SU-DHL-6 (cell line): Measurements from ENCODE around the gene LRRC40.

ENCODE experiments used
- H2AFZ ChIP-seq: fragments of 200-600 bp; sonication (generic); 2 replicates; pipeline ENCODE4 v1.6.1; 2014; ENCODE audit warnings: low read depth, mild to moderate bottlenecking, moderate library complexity, mixed read lengths, antibody characterized with exemption, low read length; ENCODE audit not compliant: severe bottlenecking
- H3F3A ChIP-seq: fragments of 200-600 bp; shearing (Covaris generic); 2 replicates; pipeline ENCODE4 v1.6.0; 2016; ENCODE audit warnings: antibody characterized with exemption, mild to moderate bottlenecking; ENCODE audit not compliant: insufficient read depth
- H3K27ac ChIP-seq: fragments of 200-600 bp; sonication (generic); 2 replicates; pipeline ENCODE4 v1.5.1; 2016; ENCODE audit warnings: low read depth, mild to moderate bottlenecking, low read length, moderate library complexity, mixed read lengths
- H3K27me3 ChIP-seq: fragments of 200-600 bp; sonication (generic), shearing (Covaris generic); 2 replicates; pipeline ENCODE4 v1.6.0; 2014; ENCODE audit warnings: mild to moderate bottlenecking, low read length
- H3K36me3 ChIP-seq: fragments of 200-600 bp; sonication (generic); 2 replicates; pipeline ENCODE4 v1.6.1; 2014; ENCODE audit warnings: mild to moderate bottlenecking, low read length, mixed read lengths
- H3K4me2 ChIP-seq: fragments of 300-600, 200-600 bp; shearing (Covaris generic), sonication (generic); 2 replicates; pipeline ENCODE4 v1.6.0; 2014; ENCODE audit warnings: low read length, low read depth, mild to moderate bottlenecking; ENCODE audit not compliant: poor library complexity, severe bottlenecking
- H3K4me3 ChIP-seq: fragments of 200-600 bp; sonication (generic); 2 replicates; pipeline ENCODE4 v1.5.1; 2014; ENCODE audit warnings: antibody characterized with exemption, low read length, mild to moderate bottlenecking, mixed read lengths; ENCODE audit not compliant: insufficient read depth, poor library complexity, severe bottlenecking
- H3K79me2 ChIP-seq: fragments of 200-600 bp; sonication (generic); 2 replicates; pipeline ENCODE4 v1.6.1; 2014; ENCODE audit warnings: mild to moderate bottlenecking, low read length, moderate library complexity; ENCODE audit not compliant: insufficient read depth
- H3K9ac ChIP-seq: fragments of 200-600 bp; sonication (generic); 2 replicates; pipeline ENCODE4 v1.7.0; 2014; ENCODE audit warnings: mild to moderate bottlenecking, low read length
- H3K9me2 ChIP-seq: fragments of 200-600 bp; sonication (generic); replicated peaks from 2 replicates; pipeline ENCODE4 v1.6.1; 2014; ENCODE audit warnings: low read length; ENCODE audit not compliant: insufficient read depth
- H3K9me3 ChIP-seq: fragments of 200-600 bp; sonication (generic); 2 replicates; pipeline ENCODE4 v1.6.1; 2014; ENCODE audit warnings: low read length, mixed read lengths; ENCODE audit not compliant: insufficient read depth
- H4K20me1 ChIP-seq: fragments of 200-600 bp; sonication (generic); 2 replicates; pipeline ENCODE4 v1.6.1; 2014; ENCODE audit warnings: low read depth, mild to moderate bottlenecking, antibody characterized with exemption, low read length, moderate library complexity, mixed read lengths
- EZH2phosphoT487 ChIP-seq: fragments of 200-600 bp; sonication (generic), shearing (Covaris generic); conservative IDR thresholded peaks from 2 replicates; pipeline ENCODE4 v1.6.1; 2018; ENCODE audit warnings: mild to moderate bottlenecking, antibody characterized with exemption, low read length, moderate library complexity, mixed read lengths
- TF ChIP-seq, protein P1 (sequence below): fragments of 200-600 bp; sonication (generic); IDR thresholded peaks from one replicate; pipeline ENCODE4 v1.5.1; 2017; ENCODE audit warnings: antibody characterized with exemption, mild to moderate bottlenecking, low read length, moderate library complexity; ENCODE audit not compliant: insufficient read depth, poor library complexity, severe bottlenecking

Gene LRRC40

DNA sequence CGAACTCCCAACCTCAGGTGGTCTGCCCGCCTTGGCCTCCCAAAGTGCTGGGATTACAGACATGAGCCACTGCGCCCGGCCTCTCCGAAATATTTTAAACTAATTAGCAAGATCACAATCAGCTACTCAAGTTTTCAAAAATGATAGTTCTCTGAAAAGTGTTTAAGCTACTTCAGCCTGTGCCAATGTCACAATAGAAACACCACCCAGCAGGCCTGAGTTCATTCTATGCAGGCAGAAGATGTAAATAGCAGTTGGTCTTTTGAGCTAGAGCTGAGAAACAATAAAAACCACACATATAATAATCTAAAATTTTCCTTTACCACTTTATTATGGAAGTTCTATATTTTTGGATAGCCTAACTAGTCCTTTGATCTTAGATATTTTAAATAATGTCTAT is 96.1 kb downstream of the LRRC40 start:
- H2AFZ ChIP-seq, result no peak overlapping the region
- no peaks in the 10 kb centered on the region for H3K36me3 ChIP-seq
- no peaks in the 10 kb centered on the region for H3K9me3 ChIP-seq
- H3K9me2 ChIP-seq, result no peaks in the 10 kb centered on the region
- H3K4me2 ChIP-seq, result no peak overlapping the region
- no peak for TF ChIP-seq EZH2phosphoT487
- TF ChIP-seq, protein P1, sequence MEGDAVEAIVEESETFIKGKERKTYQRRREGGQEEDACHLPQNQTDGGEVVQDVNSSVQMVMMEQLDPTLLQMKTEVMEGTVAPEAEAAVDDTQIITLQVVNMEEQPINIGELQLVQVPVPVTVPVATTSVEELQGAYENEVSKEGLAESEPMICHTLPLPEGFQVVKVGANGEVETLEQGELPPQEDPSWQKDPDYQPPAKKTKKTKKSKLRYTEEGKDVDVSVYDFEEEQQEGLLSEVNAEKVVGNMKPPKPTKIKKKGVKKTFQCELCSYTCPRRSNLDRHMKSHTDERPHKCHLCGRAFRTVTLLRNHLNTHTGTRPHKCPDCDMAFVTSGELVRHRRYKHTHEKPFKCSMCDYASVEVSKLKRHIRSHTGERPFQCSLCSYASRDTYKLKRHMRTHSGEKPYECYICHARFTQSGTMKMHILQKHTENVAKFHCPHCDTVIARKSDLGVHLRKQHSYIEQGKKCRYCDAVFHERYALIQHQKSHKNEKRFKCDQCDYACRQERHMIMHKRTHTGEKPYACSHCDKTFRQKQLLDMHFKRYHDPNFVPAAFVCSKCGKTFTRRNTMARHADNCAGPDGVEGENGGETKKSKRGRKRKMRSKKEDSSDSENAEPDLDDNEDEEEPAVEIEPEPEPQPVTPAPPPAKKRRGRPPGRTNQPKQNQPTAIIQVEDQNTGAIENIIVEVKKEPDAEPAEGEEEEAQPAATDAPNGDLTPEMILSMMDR, result no peak
- H3K27me3 ChIP-seq, result no peaks in the 10 kb centered on the region
- no peaks in the 10 kb centered on the region for H3F3A ChIP-seq
- no peak overlapping the region for H3K9ac ChIP-seq
- H3K79me2 ChIP-seq, result no peaks in the 10 kb centered on the region
- no peak overlapping the region for H3K4me3 ChIP-seq
- no peak overlapping the region for H3K27ac ChIP-seq
- H4K20me1 ChIP-seq, result no peaks in the 10 kb centered on the region

DNA sequence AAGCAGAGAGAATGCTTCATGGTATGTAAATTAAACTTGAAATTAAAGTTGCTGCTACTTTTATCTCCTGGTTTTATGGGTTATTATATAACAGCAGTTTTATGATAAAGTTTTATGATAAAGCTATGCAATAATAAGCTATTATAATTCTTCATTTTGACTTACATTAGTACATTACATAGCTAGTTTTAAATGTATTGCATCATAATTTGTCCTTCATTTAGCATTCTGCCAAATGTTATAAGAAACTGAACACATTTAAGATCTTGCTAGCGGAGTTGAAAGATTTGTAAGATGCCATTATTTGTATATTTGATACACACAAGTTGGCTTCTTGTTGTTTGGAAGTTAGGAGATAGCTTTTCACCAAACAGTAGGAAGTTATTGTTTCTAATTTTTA is 101.6 kb downstream of the LRRC40 start:
- no peak overlapping the region for H3K9ac ChIP-seq
- no peaks in the 10 kb centered on the region for H3K9me2 ChIP-seq

DNA sequence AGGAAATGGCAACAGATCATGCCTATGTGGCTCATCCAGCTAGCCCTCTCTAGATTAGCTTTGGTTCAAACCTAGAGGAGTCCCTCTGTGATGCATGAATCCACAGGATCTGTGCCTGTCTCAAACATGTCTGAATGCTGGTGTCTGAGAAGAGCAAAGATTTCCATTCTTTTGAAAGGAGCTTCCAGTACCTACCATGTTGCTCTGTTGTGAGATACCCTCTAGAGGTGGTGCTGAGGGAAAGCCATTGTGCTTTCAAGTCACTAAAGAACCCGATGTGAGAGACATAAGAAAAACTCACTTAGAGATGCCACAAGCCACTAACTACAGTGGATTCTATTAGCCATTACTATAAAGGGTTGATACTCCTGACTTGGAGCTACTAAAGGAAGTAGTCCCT is 103.6 kb downstream of the LRRC40 start:
- H2AFZ ChIP-seq, result no peak overlapping the region
- no peak overlapping the region for H3K27ac ChIP-seq
- H3K9me2 ChIP-seq, result no peaks in the 10 kb centered on the region
- H3F3A ChIP-seq, result no peaks in the 10 kb centered on the region
- H3K27me3 ChIP-seq, result no peaks in the 10 kb centered on the region
- no peaks in the 10 kb centered on the region for H4K20me1 ChIP-seq
- H3K9me3 ChIP-seq, result no peaks in the 10 kb centered on the region
- no peak overlapping the region for H3K9ac ChIP-seq
- H3K4me2 ChIP-seq, result no peak overlapping the region
- H3K79me2 ChIP-seq, result no peaks in the 10 kb centered on the region
- H3K36me3 ChIP-seq, result no peaks in the 10 kb centered on the region
- no peak for TF ChIP-seq EZH2phosphoT487
- TF ChIP-seq, protein P1, result no peak
- H3K4me3 ChIP-seq, result no peak overlapping the region

More for the DNA sequence above, 101.6 kb downstream of the LRRC40 start:
- H3K4me3 ChIP-seq, result no peak overlapping the region
- no peaks in the 10 kb centered on the region for H4K20me1 ChIP-seq
- no peaks in the 10 kb centered on the region for H3K27me3 ChIP-seq
- H3K79me2 ChIP-seq, result no peaks in the 10 kb centered on the region
- no peaks in the 10 kb centered on the region for H3K36me3 ChIP-seq
- no peaks in the 10 kb centered on the region for H3K9me3 ChIP-seq
- no peak overlapping the region for H3K27ac ChIP-seq
- no peak overlapping the region for H2AFZ ChIP-seq
- TF ChIP-seq, protein P1, result no peak
- no peak for TF ChIP-seq EZH2phosphoT487
- no peaks in the 10 kb centered on the region for H3F3A ChIP-seq
- no peak overlapping the region for H3K4me2 ChIP-seq
